Lower lobe of right lung (tissue), 2 donors: ENCODE data around the gene DNAH2. TPM values are rescaled to one million over a fixed set of nuclear protein-coding genes. Genes with fewer than 3 reads are reported as not detected.

Source experiments
- ATAC-seq, 2 donors: fragments of 200-7000 bp; cut with Tn5 transposase; one replicate each; pipeline ENCODE4 v1.9.1; 2020 to 2022; ENCODE audit warnings: mild to moderate bottlenecking in 2 of 2, moderate library complexity in 2 of 2
- DNase-seq: peaks from one replicate; pipeline ENCODE4 v3.0.0-alpha.2; 2020
- H3K27ac ChIP-seq: fragments of 200-600 bp; one replicate; pipeline ENCODE4 v1.8.0; 2022
- H3K27me3 ChIP-seq: fragments of 200-600 bp; one replicate; pipeline ENCODE4 v1.8.0; 2022; ENCODE audit warnings: low read depth
- H3K36me3 ChIP-seq: fragments of 200-600 bp; one replicate; pipeline ENCODE4 v1.8.0; 2022; ENCODE audit warnings: mild to moderate bottlenecking
- H3K4me1 ChIP-seq: fragments of 200-600 bp; one replicate; pipeline ENCODE4 v1.8.0; 2022
- H3K4me3 ChIP-seq: fragments of 200-600 bp; one replicate; pipeline ENCODE4 v1.8.0; 2022; ENCODE audit warnings: mild to moderate bottlenecking
- H3K9me3 ChIP-seq: fragments of 200-600 bp; one replicate; pipeline ENCODE4 v1.8.0; 2022
- CTCF ChIP-seq: fragments of 200-600 bp; IDR thresholded peaks from one replicate; pipeline ENCODE4 v1.8.0; 2022; ENCODE audit warnings: antibody characterized with exemption, mild to moderate bottlenecking
- intact Hi-C: fragments of 100-400 bp; cut with DNase I; formaldehyde crosslinking; loops from one replicate; pipeline ENCODE4 v1.11.0; 2022
- total RNA-seq: library from RNA; stranded (reverse); fragmentation: NEBNext Ultra II Directional; extraction: Animal tissue kit (Norgen Biotek cat#: 25700); gene quantifications from one replicate; pipeline ENCODE4 v1.2.1, GENCODE V29; 2021
- donor health status: DM: no; HTN: yes; CAD: no; lungs with severe emphysema.

The DNAH2 gene
- total RNA-seq, 1 donor from 2014 or later: 6.2 TPM

- DNase-seq: no peak
- no peaks in the 10 kb centered on the region for H3K9me3 ChIP-seq
- ATAC-seq: no peak
Measured at GRCh38 chr17:7707858-7708750, 9.4 kb upstream of the DNAH2 start.

GRCh38 chr17:7709031-7709430, 8.5 kb upstream of the DNAH2 start:
- TF ChIP-seq CTCF: no peak
- intact Hi-C loops: no loop called here
- DNase-seq (no peak), ATAC-seq (no peak)
- no peak overlapping the region for H3K27ac ChIP-seq
- H3K27me3 ChIP-seq: peaks cover 79% of the 10 kb centered on the region
- H3K36me3 ChIP-seq: no peaks in the 10 kb centered on the region
- H3K4me3 ChIP-seq: no peak overlapping the region
- peaks cover 12% of the 10 kb centered on the region for H3K4me1 ChIP-seq
- no peaks in the 10 kb centered on the region for H3K9me3 ChIP-seq

More at GRCh38 chr17:7707858-7708750, 9.4 kb upstream of the DNAH2 start:
- Histone ChIP-seq H3K27me3 (peaks cover 81% of the 10 kb centered on the region), H3K4me1 (peaks cover 12% of the 10 kb centered on the region), H3K4me3 (no peak overlapping the region), H3K27ac (no peak overlapping the region), H3K36me3 (no peaks in the 10 kb centered on the region)
- no peak for TF ChIP-seq CTCF
- intact Hi-C loops: no loop called here

- Histone ChIP-seq H3K4me3 (no peak overlapping the region), H3K9me3 (no peaks in the 10 kb centered on the region), H3K4me1 (peaks cover 2% of the 10 kb centered on the region), H3K27me3 (peaks cover 78% of the 10 kb centered on the region), H3K36me3 (no peaks in the 10 kb centered on the region), H3K27ac (no peak overlapping the region)
- no peak for TF ChIP-seq CTCF
- DNase-seq (no peak), ATAC-seq (no peak)
- intact Hi-C loops: no loop called here
Measured at GRCh38 chr17:7710301-7710700, 7.2 kb upstream of the DNAH2 start.

GRCh38 chr17:7711051-7711755, 6.3 kb upstream of the DNAH2 start:
- ATAC-seq (no peak), DNase-seq (no peak)
- no peaks in the 10 kb centered on the region for H3K9me3 ChIP-seq
- peaks cover 78% of the 10 kb centered on the region for H3K27me3 ChIP-seq
- no peaks in the 10 kb centered on the region for H3K36me3 ChIP-seq
- TF ChIP-seq CTCF: no peak
- no peaks in the 10 kb centered on the region for H3K4me1 ChIP-seq
- no peak overlapping the region for H3K4me3 ChIP-seq
- no peak overlapping the region for H3K27ac ChIP-seq
- intact Hi-C loops: no loop called here

GRCh38 chr17:7712111-7712771, 5.3 kb upstream of the DNAH2 start:
- Histone ChIP-seq H3K9me3 (no peaks in the 10 kb centered on the region), H3K4me3 (no peak overlapping the region), H3K27me3 (peaks cover 71% of the 10 kb centered on the region), H3K27ac (no peak overlapping the region), H3K4me1 (peaks cover 10% of the 10 kb centered on the region), H3K36me3 (no peaks in the 10 kb centered on the region)
- ATAC-seq: no peak
- no peak for DNase-seq
- intact Hi-C loops: no loop called here
- no peak for TF ChIP-seq CTCF
